ENCODE results near the gene GTPBP1.
A peak's percentile ranks its signal among the peaks of the same experiment; 100 is the strongest.

GRCh38 chr22:38700270-38700788, 5.4 kb upstream of the GTPBP1 start:
- TF ChIP-seq CTCF (conservative IDR thresholded peaks at IDR 0.05), result no peak
- peak; percentile 89 for TF ChIP-seq ZFX (IDR thresholded peaks at IDR 0.05)
